ENCODE measurements around the gene MTG1.

- TF ChIP-seq CTCF (conservative IDR thresholded peaks at IDR 0.05; ENCODE audit: low read length) (no peak), EZH2phosphoT487 (IDR thresholded peaks at IDR 0.05; ENCODE audit: borderline replicate concordance) (no peak)
These were observed at the start of gene MTG1 for GRCh38 chr10:133394064-133394663.

All from Loucy (cell line).